Calu3 (cell line): ENCODE data around the gene KRTAP3-3. TPM values are rescaled to one million over a fixed set of nuclear protein-coding genes. Genes with fewer than 3 reads are reported as not detected.

Experiments
- BruUV-seq: library from RNA; stranded (reverse); fragments of 400-500 nt; replicated peaks from 2 replicates; lab custom pipeline; 2021; lab: Mats Ljungman, UMichigan
- CTCF ChIA-PET: fragments of 300-600 bp; sonication (Branson Sonifier 250); formaldehyde crosslinking; loops from one replicate; lab custom pipeline; 2022; ENCODE audit warnings: antibody characterized with exemption; lab: Charles Lee
- DNase-seq: peaks from one replicate; pipeline ENCODE4 v3.0.0; 2022
- H3K27ac Mint-ChIP-seq: one replicate; pipeline ENCODE4 v1.8.0; 2022; ENCODE audit warnings: mixed read lengths; ENCODE audit not compliant: unreplicated experiment
- H3K27me3 Mint-ChIP-seq: one replicate; pipeline ENCODE4 v1.8.0; 2022; ENCODE audit warnings: mixed read lengths; ENCODE audit not compliant: unreplicated experiment
- H3K36me3 Mint-ChIP-seq: one replicate; pipeline ENCODE4 v1.8.0; 2022; ENCODE audit warnings: mild to moderate bottlenecking, moderate library complexity, mixed read lengths; ENCODE audit not compliant: insufficient read depth, unreplicated experiment
- H3K4me1 Mint-ChIP-seq: one replicate; pipeline ENCODE4 v1.8.0; 2022; ENCODE audit warnings: mild to moderate bottlenecking, low read depth, mixed read lengths; ENCODE audit not compliant: unreplicated experiment
- H3K4me3 Mint-ChIP-seq: one replicate; pipeline ENCODE4 v1.8.0; 2022; ENCODE audit warnings: mild to moderate bottlenecking, low read depth, moderate library complexity, mixed read lengths; ENCODE audit not compliant: unreplicated experiment
- H3K9me3 Mint-ChIP-seq: one replicate; pipeline ENCODE4 v1.8.0; 2022; ENCODE audit warnings: low read depth, mixed read lengths; ENCODE audit not compliant: unreplicated experiment
- CTCF ChIP-seq: fragments of 200-600 bp; IDR thresholded peaks from one replicate; pipeline ENCODE4 v1.8.0; 2022; ENCODE audit warnings: antibody characterized with exemption; ENCODE audit not compliant: unreplicated experiment
- intact Hi-C: fragments of 100-400 bp; cut with micrococcal nuclease; formaldehyde crosslinking; loops from one replicate; pipeline ENCODE4 v1.10.0; 2022; ENCODE audit not compliant: unreplicated experiment
- total RNA-seq: library from RNA; stranded (reverse); gene quantifications from 2 replicates; pipeline ENCODE4 v1.2.3, GENCODE V29; 2022

Gene KRTAP3-3
- total RNA-seq, 1 experiment from 2014 or later: not detected

- TF ChIP-seq CTCF: no peak
- intact Hi-C loops: no loop called here
- peaks cover 2% of the 10 kb centered on the region for H3K9me3 Mint-ChIP-seq
- no TSS peak for BruUV-seq
- no peak overlapping the region for H3K27ac Mint-ChIP-seq
- H3K4me3 Mint-ChIP-seq: no peak overlapping the region
- no peak for DNase-seq
- no peaks in the 10 kb centered on the region for H3K27me3 Mint-ChIP-seq
- no peaks in the 10 kb centered on the region for H3K36me3 Mint-ChIP-seq
- H3K4me1 Mint-ChIP-seq: peaks cover 18% of the 10 kb centered on the region
- CTCF ChIA-PET: interaction anchor here (0.7 to 1.1 kb wide), 3 partner anchors 27 to 341 kb away, joined by 3 read pairs; no protein-coding TSS in a partner anchor
Measured at GRCh38 chr17:40986920-40987319, 7.0 kb downstream of the KRTAP3-3 start.

- Mint-ChIP-seq H3K36me3 (no peaks in the 10 kb centered on the region), H3K27ac (no peak within 1 kb of the TSS), H3K4me3 (no peak within 1 kb of the TSS), H3K4me1 (peaks cover 17% of the 10 kb centered on the region), H3K9me3 (no peaks in the 10 kb centered on the region), H3K27me3 (no peaks in the 10 kb centered on the region)
- no peak for DNase-seq
- BruUV-seq: no TSS peak
- CTCF ChIA-PET: interaction anchor here (0.9 to 2.1 kb wide), 3 partner anchors 13 to 32 kb away, joined by 4 to 5 read pairs (median 5); partner anchors contain the start of gene KRTAP3-1
- intact Hi-C loops: no loop called here
- no peak for TF ChIP-seq CTCF
Measured at GRCh38 chr17:40984226-40984625, 9.7 kb downstream of the KRTAP3-3 start, which contains the start of gene KRT40. Gene KRT40 (minus strand): TSS chr17:40984326. CDS start chr17:40984273, 53 bp downstream.

- intact Hi-C loops: no loop called here
- no peak for TF ChIP-seq CTCF
- no peak overlapping the region for H3K4me3 Mint-ChIP-seq
Measured at GRCh38 chr17:40981115-40981514, 12.8 kb downstream of the KRTAP3-3 start.

GRCh38 chr17:40980596-40980995, 13.4 kb downstream of the KRTAP3-3 start:
- BruUV-seq: no TSS peak
- CTCF ChIA-PET: interaction anchor here (1.0 to 2.5 kb wide), 2 partner anchors 14 to 24 kb away, joined by 3 to 7 read pairs; partner anchors contain the start of gene KRT39
- intact Hi-C loops: no loop called here

More at GRCh38 chr17:40981115-40981514, 12.8 kb downstream of the KRTAP3-3 start:
- H3K4me1 Mint-ChIP-seq: peaks cover 11% of the 10 kb centered on the region
- no peaks in the 10 kb centered on the region for H3K9me3 Mint-ChIP-seq
- DNase-seq: no peak
- BruUV-seq: no TSS peak
- CTCF ChIA-PET: interaction anchor here (1.0 to 2.5 kb wide), 3 partner anchors 14 to 27 kb away, joined by 3 to 7 read pairs (median 5); partner anchors contain the start of gene KRT39
- H3K36me3 Mint-ChIP-seq: no peaks in the 10 kb centered on the region
- H3K27me3 Mint-ChIP-seq: no peaks in the 10 kb centered on the region
- H3K27ac Mint-ChIP-seq: no peak overlapping the region

More at GRCh38 chr17:40980596-40980995, 13.4 kb downstream of the KRTAP3-3 start:
- no peak for TF ChIP-seq CTCF
- DNase-seq: no peak
- Mint-ChIP-seq H3K9me3 (no peaks in the 10 kb centered on the region), H3K27me3 (no peaks in the 10 kb centered on the region), H3K4me3 (no peak overlapping the region), H3K36me3 (no peaks in the 10 kb centered on the region), H3K27ac (no peak overlapping the region), H3K4me1 (peaks cover 11% of the 10 kb centered on the region)
